ENCODE measurements around the gene ZNF287.
A peak's percentile ranks its signal among the peaks of the same experiment; 100 is the strongest.
"Not testable (repeated sequence)": the region's sequence is repeated elsewhere in the genome, so short reads cannot be mapped to it uniquely, and the experiment has no call there.

The ZNF287 gene

DNA sequence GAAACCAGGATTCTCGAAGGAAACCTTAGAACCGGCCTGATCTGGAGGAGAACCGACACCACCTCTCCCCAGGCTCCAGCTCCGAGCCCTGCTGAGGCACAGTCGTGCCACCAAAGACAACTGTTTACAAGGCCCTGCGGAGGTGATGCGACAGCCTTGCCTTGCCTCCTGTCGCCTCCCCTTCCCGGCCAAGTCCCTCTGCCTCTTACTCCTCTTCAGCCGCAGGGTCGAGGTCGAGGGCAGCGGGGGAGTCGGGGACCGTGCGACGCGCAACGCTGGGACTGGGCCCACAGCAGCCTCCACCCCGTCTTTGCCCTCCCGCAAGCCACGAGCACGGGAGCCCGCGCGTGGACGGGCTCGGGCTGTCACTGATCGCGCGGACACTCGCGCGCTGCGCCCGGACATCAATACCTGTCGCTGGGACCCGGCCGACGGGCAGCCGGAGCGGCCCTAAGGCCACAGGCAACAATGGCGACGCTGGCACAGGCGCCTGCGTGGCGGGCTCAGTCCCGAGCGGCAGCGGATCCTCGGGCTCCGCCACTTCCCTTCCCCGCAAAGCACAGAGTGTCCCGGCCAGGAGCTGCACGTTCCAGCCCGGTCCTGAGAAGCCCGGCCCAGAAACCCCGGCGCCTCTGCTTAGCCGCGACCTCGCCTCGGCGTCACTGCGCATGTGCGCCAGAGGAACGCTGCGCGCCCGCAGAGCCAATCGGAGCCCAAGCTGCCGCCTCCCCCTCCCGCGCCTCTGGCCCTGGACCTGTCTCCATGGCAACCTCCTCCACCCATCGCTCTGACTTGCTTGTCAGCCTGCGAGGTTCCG, at the start of gene ZNF287:
Gene ZNF287 (minus strand): TSS at position 664 of the 817 bp plus-strand sequence. CDS start 1,473 bp downstream, outside the sequence.
- peak; percentile 89 for DNase-seq

GRCh38 chr17:16617481-16618060, 48.6 kb upstream of the ZNF287 start:
- DNase-seq, result no peak

- no peak for DNase-seq
These were observed 30.5 kb upstream of the ZNF287 start for GRCh38 chr17:16599537-16599936.

- DNase-seq, result no peak
These were observed 24.5 kb upstream of the ZNF287 start for GRCh38 chr17:16593356-16594102.

DNA sequence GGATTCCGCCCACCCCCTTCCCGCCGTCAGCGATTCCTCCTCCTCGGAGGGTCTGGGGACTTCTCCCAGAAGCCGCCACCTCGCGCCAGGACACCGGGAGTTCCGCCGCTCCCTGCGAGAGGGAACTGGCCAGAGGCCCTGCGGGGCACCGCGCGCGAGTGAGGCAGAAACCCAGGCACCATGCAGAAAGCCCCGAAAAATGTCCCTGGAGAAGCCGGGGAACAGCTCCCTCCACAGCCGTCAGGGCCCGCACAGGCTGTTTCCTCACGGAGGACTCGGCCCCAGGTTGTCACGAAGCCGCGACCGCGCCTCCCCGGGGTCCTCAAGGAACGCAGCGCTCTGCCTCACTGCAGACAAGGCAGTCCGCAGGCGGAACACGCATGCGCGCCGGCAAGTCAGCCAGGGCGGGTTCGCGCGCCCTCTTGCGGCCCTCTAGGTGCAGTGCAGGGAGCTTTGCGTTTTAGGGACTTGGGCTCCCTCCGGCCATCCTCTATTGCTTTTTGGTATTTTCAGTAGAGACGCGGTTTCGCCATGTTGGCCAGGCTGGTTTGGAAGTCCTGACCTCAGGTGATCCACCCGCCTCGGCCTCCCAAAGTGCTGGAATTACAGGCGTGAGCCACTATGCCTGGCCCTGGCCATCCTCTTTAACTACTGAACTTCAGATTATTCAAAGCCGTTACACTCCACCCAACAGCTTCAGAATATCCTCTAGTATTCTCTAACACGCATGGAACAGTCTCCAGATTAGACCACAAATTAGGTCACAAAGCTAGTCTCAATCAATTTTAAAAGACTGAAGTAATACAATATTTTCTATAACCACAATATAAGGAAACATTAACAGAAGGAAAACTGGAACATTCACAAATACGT, 20.3 kb upstream of the ZNF287 start:
- peak; percentile 83 for DNase-seq

DNA sequence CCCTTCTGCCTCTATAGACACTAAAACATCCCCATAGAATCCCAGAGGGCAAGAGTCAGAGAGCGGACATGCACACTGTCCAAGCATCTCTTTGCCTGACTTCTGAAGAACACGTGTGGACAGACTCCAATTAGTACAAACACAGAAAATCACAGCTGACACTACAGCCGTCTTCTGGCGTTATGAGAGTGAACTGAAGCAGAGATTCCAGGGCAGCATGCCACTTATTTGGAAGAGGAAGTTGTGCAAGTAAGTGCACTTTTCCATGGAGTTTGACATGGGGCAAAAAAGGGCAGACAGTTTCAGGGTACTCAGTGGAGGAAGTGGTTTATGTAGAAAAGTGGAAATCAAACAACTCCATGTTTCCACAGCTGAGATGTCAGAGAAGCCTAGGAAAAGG, 16.8 kb upstream of the ZNF287 start:
- DNase-seq, result no peak

GRCh38 chr17:16584273-16584995, 15.4 kb upstream of the ZNF287 start:
- DNase-seq, result peak; percentile 77

- DNase-seq, result no peak
These were observed 14.8 kb upstream of the ZNF287 start for GRCh38 chr17:16583781-16584180.

DNA sequence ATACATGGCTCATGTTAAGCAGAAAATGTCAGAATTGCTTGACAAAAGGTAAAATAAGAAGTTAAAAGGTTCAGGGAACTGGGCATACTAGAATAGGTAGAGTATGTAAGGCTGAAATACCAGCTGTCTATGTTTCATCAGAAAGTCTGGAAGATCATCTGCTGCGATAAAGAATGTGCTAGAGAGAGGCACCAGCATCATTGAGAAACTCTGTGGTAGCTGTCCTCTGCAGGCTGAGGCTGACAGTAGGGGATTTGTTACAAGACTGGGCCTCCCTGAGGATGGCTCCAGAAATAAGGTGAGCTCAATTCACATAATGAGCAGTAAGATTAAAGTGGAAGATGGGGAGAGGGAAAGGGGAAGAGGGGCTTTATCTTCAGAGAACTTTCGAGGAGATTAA, 4.5 kb upstream of the ZNF287 start:
- no peak for DNase-seq

GRCh38 chr17:16569358-16569712, 331 bp upstream of the ZNF287 start:
- no peak for DNase-seq

GRCh38 chr17:16552637-16553045, 16.4 kb downstream of the ZNF287 start:
- no peak for DNase-seq

DNA sequence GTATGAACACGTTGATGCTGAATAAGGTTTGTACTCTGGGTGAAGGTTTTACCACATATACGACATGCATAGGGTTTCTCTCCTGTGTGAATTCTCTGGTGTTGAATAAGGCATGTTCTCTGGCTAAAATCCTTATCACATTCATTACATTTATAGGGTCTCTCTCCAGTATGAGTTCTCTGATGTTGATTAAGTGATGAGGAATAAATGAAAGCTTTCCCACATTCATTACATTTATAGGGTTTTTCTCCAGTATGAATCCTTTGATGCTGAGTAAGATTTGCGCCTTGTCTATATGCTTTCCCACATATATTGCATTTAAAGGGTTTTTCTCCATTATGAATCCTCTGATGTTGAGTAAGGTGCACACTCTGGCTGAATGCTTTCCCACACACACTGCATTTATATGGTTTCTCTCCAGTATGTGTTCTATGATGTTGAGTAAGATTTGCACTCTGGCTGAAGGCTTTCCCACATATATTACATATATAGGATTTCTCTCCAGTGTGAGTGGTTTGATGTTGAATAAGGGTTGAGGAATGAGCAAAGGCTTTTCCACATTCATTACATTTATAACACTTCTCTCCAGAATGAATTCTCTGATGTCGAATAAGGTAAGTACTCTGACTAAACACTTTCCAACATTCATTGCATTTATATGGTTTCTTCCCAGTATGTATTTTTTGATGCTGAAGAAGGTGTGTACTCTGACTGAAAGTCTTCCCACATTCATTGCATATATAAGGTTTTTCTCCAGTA, 16.9 kb downstream of the ZNF287 start:
- no peak for DNase-seq

DNA sequence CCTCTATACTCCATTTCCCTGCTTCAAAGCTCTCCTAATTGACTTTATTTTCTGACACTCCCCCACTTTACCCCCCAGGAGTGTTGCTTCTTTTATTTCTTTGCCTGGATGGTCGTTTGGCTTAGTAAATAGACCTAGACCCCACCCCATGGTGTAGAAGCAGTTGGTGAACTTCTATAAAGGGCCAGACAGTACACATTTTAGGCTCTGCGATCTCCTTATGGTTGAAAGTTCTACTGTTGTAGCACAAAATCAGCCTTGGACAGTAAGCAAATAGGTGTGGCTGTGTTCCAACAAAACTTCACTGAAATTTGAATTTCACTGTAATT, 31.9 kb downstream of the ZNF287 start:
- no peak for DNase-seq

- DNase-seq, result no peak
These were observed 34.8 kb downstream of the ZNF287 start for GRCh38 chr17:16534236-16534635.

DNA sequence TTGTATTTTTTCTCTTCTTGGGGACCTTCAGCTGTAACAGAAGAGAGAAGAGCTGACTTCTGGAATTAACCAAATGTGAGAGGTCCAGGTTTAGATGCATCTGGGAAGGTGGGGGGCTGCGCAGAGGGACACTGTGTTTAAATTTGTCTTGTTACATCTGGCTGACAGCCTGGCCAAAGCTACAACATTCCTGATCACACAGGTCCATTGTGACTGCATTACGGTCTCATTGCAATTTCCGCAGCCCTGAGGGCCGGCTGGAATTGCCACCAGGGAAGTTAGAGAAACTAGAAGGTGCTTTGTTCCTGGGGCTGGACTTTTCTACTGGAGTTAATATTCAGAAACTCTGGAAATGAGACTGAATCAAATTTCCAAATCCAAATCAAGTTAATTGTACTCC, 39.1 kb downstream of the ZNF287 start:
- DNase-seq, result no peak

DNA sequence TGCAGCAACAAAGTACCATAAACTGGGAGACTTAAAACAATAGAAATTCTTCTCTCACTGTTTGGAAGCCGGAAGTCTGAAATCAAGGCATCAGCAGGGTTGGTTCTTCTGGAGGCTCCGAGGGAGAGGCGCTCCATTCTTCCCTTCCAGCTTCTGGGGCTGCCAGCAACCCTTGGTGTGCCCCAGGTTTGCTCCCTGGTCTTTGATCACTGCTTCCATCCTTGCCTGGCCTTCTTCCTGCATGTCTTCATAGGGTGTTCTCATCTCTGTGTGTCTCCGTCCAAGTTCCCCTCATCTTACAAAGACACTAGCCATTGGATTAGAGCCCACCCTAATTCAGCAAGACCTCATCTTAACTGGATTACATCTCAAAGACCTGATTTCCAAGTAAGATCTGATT, 41.7 kb downstream of the ZNF287 start:
- DNase-seq, result no peak

GRCh38 chr17:16525556-16525955, 43.4 kb downstream of the ZNF287 start:
- DNase-seq, result not testable (repeated sequence)

DNA sequence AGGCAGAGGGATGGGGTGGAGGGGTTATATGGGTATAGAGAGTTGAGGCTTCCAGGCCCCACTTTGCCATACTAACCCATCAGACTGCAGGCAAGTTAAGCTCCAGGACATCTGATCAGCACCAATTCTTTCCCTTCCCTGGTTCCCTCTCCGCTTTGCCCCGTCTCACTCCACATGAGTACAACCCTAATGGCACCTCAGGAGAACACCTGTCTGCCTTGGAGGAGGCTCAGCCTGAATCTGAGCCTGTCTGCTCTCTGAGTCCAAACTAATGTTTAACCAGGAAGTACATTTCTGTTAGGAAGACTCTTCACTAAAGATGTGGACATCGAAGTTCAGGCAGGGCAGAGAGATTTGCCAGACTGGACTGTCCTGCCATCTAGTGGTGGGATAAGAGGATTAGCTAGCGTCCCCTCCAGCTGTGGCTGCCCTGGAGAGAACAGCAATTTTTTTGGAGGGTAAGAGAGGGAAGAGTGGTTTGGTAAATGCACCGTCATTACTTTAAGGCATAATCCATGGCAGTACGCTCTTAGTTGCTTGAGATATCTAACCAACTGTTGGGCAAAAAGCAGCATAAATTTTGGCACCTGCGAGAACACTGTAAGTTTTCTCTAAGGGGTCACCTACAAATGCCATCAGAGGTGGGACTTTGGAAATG, 47.8 kb downstream of the ZNF287 start:
- peak; percentile 85 for DNase-seq

GRCh38 chr17:16519021-16519420, 50.0 kb downstream of the ZNF287 start:
- no peak for DNase-seq

GRCh38 chr17:16517477-16517876, 51.5 kb downstream of the ZNF287 start:
- no peak for DNase-seq

DNA sequence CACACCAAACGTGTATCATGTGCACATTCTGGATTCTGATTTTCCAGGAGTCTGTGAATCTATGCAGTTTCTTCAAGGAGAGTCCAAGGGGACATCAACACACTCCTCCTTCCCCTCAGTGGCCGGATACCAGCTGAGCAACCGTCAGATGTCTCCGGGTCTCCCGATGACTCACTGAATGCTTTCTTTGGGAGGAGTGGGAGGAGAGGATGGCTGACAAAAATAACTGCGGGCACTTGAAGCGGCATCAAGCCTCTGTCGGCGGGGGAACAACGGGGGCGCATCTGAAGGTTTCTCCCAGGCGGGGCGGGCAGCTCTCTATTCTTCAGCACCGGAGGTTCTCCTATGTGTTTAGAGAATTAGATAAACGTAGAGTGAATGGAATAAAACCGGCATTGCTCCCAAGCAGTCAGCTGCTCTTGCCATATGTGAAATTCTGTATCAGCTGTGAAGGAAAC, 52.4 kb downstream of the ZNF287 start:
- peak; percentile 68 for DNase-seq
